Ishikawa (cell line): Measurements from ENCODE around the gene STX17.

Experiments used
- CEBPB ChIP-seq: IDR thresholded peaks from 2 replicates; pipeline ENCODE4 v1.6.1; 2012
- CREB1 ChIP-seq: IDR thresholded peaks from 2 replicates; pipeline ENCODE4 v1.6.1; 2012; ENCODE audit warnings: low read depth
- EP300 ChIP-seq: IDR thresholded peaks from 2 replicates; pipeline ENCODE4 v1.6.1; 2012; ENCODE audit warnings: borderline replicate concordance
- RAD21 ChIP-seq: IDR thresholded peaks from 2 replicates; pipeline ENCODE4 v1.6.1; 2012; ENCODE audit warnings: low read depth
- TAF1 ChIP-seq: IDR thresholded peaks from 2 replicates; pipeline ENCODE4 v1.6.1; 2012; ENCODE audit warnings: low read depth, mild to moderate bottlenecking
- TEAD4 ChIP-seq: IDR thresholded peaks from 2 replicates; pipeline ENCODE4 v1.6.1; 2012
- YY1 ChIP-seq: IDR thresholded peaks from 2 replicates; pipeline ENCODE4 v1.6.1; 2012; ENCODE audit warnings: low read depth
- TF ChIP-seq, protein P1 (sequence below): IDR thresholded peaks from 2 replicates; pipeline ENCODE4 v1.6.1; 2012; ENCODE audit warnings: low read depth, mild to moderate bottlenecking
- TF ChIP-seq, protein P2 (sequence below): IDR thresholded peaks from 2 replicates; pipeline ENCODE4 v1.6.1; 2012

DNA sequence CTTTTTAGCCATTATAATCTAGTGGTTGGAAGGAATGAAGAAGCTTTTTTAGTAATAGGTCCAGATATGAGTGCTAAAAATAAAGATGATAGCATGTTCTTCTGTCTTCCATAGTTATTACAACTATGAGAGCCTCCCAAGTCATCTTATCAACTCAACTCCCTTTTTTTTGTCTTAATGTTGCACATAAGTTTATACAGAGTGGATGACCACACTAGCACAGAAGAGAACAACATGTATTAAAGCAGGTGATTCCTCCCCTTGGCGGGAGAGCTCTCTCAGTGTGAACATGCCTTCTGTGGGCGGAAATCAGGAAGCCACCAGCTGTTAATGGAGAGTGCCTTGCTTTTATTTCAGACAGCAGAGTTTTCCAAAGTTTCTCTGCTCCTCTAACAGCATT, 40.1 kb upstream of the STX17 start:
- TF ChIP-seq, protein P1, sequence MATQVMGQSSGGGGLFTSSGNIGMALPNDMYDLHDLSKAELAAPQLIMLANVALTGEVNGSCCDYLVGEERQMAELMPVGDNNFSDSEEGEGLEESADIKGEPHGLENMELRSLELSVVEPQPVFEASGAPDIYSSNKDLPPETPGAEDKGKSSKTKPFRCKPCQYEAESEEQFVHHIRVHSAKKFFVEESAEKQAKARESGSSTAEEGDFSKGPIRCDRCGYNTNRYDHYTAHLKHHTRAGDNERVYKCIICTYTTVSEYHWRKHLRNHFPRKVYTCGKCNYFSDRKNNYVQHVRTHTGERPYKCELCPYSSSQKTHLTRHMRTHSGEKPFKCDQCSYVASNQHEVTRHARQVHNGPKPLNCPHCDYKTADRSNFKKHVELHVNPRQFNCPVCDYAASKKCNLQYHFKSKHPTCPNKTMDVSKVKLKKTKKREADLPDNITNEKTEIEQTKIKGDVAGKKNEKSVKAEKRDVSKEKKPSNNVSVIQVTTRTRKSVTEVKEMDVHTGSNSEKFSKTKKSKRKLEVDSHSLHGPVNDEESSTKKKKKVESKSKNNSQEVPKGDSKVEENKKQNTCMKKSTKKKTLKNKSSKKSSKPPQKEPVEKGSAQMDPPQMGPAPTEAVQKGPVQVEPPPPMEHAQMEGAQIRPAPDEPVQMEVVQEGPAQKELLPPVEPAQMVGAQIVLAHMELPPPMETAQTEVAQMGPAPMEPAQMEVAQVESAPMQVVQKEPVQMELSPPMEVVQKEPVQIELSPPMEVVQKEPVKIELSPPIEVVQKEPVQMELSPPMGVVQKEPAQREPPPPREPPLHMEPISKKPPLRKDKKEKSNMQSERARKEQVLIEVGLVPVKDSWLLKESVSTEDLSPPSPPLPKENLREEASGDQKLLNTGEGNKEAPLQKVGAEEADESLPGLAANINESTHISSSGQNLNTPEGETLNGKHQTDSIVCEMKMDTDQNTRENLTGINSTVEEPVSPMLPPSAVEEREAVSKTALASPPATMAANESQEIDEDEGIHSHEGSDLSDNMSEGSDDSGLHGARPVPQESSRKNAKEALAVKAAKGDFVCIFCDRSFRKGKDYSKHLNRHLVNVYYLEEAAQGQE = no peak
- TF ChIP-seq TAF1 (no peak), RAD21 (no peak), CREB1 (no peak), CEBPB (no peak), YY1 (no peak), EP300 (no peak), TEAD4 (no peak)
- TF ChIP-seq, protein P2, sequence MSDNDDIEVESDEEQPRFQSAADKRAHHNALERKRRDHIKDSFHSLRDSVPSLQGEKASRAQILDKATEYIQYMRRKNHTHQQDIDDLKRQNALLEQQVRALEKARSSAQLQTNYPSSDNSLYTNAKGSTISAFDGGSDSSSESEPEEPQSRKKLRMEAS = no peak
